ENCODE data around the gene PCSK5.
"Not testable (repeated sequence)": the region's sequence is repeated elsewhere in the genome, so short reads cannot be mapped to it uniquely, and the experiment has no call there.

PCSK5 gene

GRCh38 chr9:76333388-76333787, 442.9 kb downstream of the PCSK5 start:
- DNase-seq = no peak

GRCh38 chr9:76333964-76334363, 443.5 kb downstream of the PCSK5 start:
- no peak for DNase-seq

GRCh38 chr9:76336027-76336426, 445.6 kb downstream of the PCSK5 start:
- DNase-seq = no peak

- DNase-seq = no peak
Measured at GRCh38 chr9:76338418-76338817, 447.9 kb downstream of the PCSK5 start.

GRCh38 chr9:76341616-76342015, 451.1 kb downstream of the PCSK5 start:
- DNase-seq = no peak

- no peak for DNase-seq
Measured at GRCh38 chr9:76342201-76342600, 451.7 kb downstream of the PCSK5 start.

GRCh38 chr9:76342858-76343257, 452.4 kb downstream of the PCSK5 start:
- DNase-seq = no peak

GRCh38 chr9:76349865-76350264, 459.4 kb downstream of the PCSK5 start:
- no peak for DNase-seq

- no peak for DNase-seq
Measured at GRCh38 chr9:76351006-76351405, 460.5 kb downstream of the PCSK5 start.

GRCh38 chr9:76352026-76352620, 461.6 kb downstream of the PCSK5 start:
- no peak for DNase-seq

GRCh38 chr9:76353280-76353679, 462.8 kb downstream of the PCSK5 start:
- no peak for DNase-seq

- no peak for DNase-seq
Measured at GRCh38 chr9:76354221-76354620, 463.7 kb downstream of the PCSK5 start.

GRCh38 chr9:76355886-76356285, 465.4 kb downstream of the PCSK5 start:
- DNase-seq = no peak

GRCh38 chr9:76357555-76357954, 467.1 kb downstream of the PCSK5 start:
- no peak for DNase-seq

- no peak for DNase-seq
Measured at GRCh38 chr9:76358628-76359280, 468.3 kb downstream of the PCSK5 start.

GRCh38 chr9:76359365-76359764, 468.9 kb downstream of the PCSK5 start:
- DNase-seq = no peak

- no peak for DNase-seq
Measured at GRCh38 chr9:76359766-76360165, 469.3 kb downstream of the PCSK5 start.

GRCh38 chr9:76362332-76363031, 472.0 kb downstream of the PCSK5 start:
- not testable (repeated sequence) for DNase-seq

- DNase-seq = no peak
Measured at GRCh38 chr9:76363032-76363395, 472.5 kb downstream of the PCSK5 start.

- no peak for DNase-seq
Measured at GRCh38 chr9:76365028-76365427, 474.6 kb downstream of the PCSK5 start.

- no peak for DNase-seq
Measured at GRCh38 chr9:76366275-76366674, 475.8 kb downstream of the PCSK5 start.

- no peak for DNase-seq
Measured at GRCh38 chr9:76369583-76369982, 479.1 kb downstream of the PCSK5 start.

GRCh38 chr9:76370396-76371023, 480.0 kb downstream of the PCSK5 start:
- no peak for DNase-seq

GRCh38 chr9:76371901-76372300, 481.4 kb downstream of the PCSK5 start:
- no peak for DNase-seq
